Astrocyte of the cerebellum (primary cell): ENCODE measurements around the gene ARHGAP29.

Experiments used
- DNase-seq: peaks from one replicate; pipeline ENCODE4 v3.0.0-alpha.2; 2011; ENCODE audit warnings: low read depth
- H3K4me3 ChIP-seq: 2 replicates; pipeline ENCODE4 v1.5.1; 2011; ENCODE audit warnings: mild to moderate bottlenecking, low read depth, low read length, moderate library complexity
- in situ Hi-C: cut with HindIII; loops from 2 replicates; pipeline ENCODE4 v1.10.0; 2017; ENCODE audit warnings: low sequenced_read_pairs
- TF ChIP-seq, protein P1 (sequence below): IDR thresholded peaks from 2 replicates; pipeline ENCODE4 v1.5.1; 2012; ENCODE audit warnings: low read length, low read depth, moderate library complexity, mild to moderate bottlenecking; ENCODE audit errors: missing control alignments

Gene ARHGAP29, protein sequence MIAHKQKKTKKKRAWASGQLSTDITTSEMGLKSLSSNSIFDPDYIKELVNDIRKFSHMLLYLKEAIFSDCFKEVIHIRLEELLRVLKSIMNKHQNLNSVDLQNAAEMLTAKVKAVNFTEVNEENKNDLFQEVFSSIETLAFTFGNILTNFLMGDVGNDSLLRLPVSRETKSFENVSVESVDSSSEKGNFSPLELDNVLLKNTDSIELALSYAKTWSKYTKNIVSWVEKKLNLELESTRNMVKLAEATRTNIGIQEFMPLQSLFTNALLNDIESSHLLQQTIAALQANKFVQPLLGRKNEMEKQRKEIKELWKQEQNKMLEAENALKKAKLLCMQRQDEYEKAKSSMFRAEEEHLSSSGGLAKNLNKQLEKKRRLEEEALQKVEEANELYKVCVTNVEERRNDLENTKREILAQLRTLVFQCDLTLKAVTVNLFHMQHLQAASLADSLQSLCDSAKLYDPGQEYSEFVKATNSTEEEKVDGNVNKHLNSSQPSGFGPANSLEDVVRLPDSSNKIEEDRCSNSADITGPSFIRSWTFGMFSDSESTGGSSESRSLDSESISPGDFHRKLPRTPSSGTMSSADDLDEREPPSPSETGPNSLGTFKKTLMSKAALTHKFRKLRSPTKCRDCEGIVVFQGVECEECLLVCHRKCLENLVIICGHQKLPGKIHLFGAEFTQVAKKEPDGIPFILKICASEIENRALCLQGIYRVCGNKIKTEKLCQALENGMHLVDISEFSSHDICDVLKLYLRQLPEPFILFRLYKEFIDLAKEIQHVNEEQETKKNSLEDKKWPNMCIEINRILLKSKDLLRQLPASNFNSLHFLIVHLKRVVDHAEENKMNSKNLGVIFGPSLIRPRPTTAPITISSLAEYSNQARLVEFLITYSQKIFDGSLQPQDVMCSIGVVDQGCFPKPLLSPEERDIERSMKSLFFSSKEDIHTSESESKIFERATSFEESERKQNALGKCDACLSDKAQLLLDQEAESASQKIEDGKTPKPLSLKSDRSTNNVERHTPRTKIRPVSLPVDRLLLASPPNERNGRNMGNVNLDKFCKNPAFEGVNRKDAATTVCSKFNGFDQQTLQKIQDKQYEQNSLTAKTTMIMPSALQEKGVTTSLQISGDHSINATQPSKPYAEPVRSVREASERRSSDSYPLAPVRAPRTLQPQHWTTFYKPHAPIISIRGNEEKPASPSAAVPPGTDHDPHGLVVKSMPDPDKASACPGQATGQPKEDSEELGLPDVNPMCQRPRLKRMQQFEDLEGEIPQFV

GRCh38 chr1:94237291-94238226 is at the start of gene ARHGAP29:
Gene ARHGAP29, minus strand, starts transcription at chr1:94237584. Its CDS starts 5,973 bp downstream, at chr1:94231611.
- DNase-seq, result no peak
- peak within 1 kb of the TSS; percentile 84 for H3K4me3 ChIP-seq
- TF ChIP-seq, protein P1, sequence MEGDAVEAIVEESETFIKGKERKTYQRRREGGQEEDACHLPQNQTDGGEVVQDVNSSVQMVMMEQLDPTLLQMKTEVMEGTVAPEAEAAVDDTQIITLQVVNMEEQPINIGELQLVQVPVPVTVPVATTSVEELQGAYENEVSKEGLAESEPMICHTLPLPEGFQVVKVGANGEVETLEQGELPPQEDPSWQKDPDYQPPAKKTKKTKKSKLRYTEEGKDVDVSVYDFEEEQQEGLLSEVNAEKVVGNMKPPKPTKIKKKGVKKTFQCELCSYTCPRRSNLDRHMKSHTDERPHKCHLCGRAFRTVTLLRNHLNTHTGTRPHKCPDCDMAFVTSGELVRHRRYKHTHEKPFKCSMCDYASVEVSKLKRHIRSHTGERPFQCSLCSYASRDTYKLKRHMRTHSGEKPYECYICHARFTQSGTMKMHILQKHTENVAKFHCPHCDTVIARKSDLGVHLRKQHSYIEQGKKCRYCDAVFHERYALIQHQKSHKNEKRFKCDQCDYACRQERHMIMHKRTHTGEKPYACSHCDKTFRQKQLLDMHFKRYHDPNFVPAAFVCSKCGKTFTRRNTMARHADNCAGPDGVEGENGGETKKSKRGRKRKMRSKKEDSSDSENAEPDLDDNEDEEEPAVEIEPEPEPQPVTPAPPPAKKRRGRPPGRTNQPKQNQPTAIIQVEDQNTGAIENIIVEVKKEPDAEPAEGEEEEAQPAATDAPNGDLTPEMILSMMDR, result no peak
- in situ Hi-C loops, result loop anchor here (10.0 kb wide), 1 partner anchor 87 kb away; no protein-coding TSS in a partner anchor

GRCh38 chr1:94286864-94287437 is 49.6 kb upstream of the ARHGAP29 start:
- no peak for DNase-seq
- in situ Hi-C loops, result no loop called here
- TF ChIP-seq, protein P1, result no peak
- no peak overlapping the region for H3K4me3 ChIP-seq

- TF ChIP-seq, protein P1, result no peak
- no peak for DNase-seq
- in situ Hi-C loops, result no loop called here
- no peak overlapping the region for H3K4me3 ChIP-seq
Measured at GRCh38 chr1:94285031-94285654, 47.8 kb upstream of the ARHGAP29 start.

- in situ Hi-C loops, result no loop called here
- peak; percentile 59 for DNase-seq
- TF ChIP-seq, protein P1, result no peak
- H3K4me3 ChIP-seq, result no peak overlapping the region
Measured at GRCh38 chr1:94284476-94284875, 47.1 kb upstream of the ARHGAP29 start.

DNA sequence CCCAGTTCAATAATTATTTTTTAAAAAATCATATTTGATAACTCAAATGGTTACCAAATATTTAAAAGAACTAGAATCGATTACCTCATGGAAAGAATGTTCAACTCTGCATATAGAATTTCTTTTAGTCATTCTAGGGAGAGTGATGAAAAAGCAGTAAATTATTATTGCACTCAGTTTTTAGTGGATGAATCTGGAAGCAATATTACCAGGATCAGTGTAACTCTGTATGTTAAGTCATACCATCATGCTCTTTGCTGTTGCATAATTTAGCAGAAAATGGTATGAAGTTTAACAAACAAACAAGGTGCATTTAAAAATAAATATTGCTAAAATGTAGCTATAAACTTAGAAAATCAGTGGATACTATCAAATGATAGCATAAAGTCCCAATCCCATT is 46.1 kb upstream of the ARHGAP29 start:
- in situ Hi-C loops, result no loop called here
- TF ChIP-seq, protein P1, result no peak
- H3K4me3 ChIP-seq, result no peak overlapping the region
- DNase-seq, result no peak
